ENCODE results near the gene ASIC3.

Gene ASIC3

GRCh38 chr7:151100921-151101320 is 52.6 kb downstream of the ASIC3 start:
- Histone ChIP-seq H3K4me1 (ENCODE audit: control insufficient read depth, insufficient read depth, low read length, unreplicated experiment) (peaks cover 8% of the 10 kb centered on the region), H3K79me2 (ENCODE audit: control insufficient read depth, insufficient read depth, low read length, unreplicated experiment) (peaks cover 32% of the 10 kb centered on the region), H3K36me3 (ENCODE audit: insufficient read depth, low read length) (no peaks in the 10 kb centered on the region), H3K27me3 (ENCODE audit: insufficient read depth, low read length) (no peaks in the 10 kb centered on the region), H2AFZ (ENCODE audit: low read length, unreplicated experiment) (no peak overlapping the region), H3K27ac (ENCODE audit: low read depth, low read length) (no peak overlapping the region), H3K4me3 (ENCODE audit: low read depth, low read length) (no peak overlapping the region)

- Histone ChIP-seq H3K27ac (ENCODE audit: low read depth, low read length) (no peak overlapping the region), H3K4me3 (ENCODE audit: low read depth, low read length) (no peak overlapping the region), H3K27me3 (ENCODE audit: insufficient read depth, low read length) (no peaks in the 10 kb centered on the region), H2AFZ (ENCODE audit: low read length, unreplicated experiment) (no peak overlapping the region), H3K36me3 (ENCODE audit: insufficient read depth, low read length) (no peaks in the 10 kb centered on the region), H3K4me1 (ENCODE audit: control insufficient read depth, insufficient read depth, low read length, unreplicated experiment) (peaks cover 6% of the 10 kb centered on the region), H3K79me2 (ENCODE audit: control insufficient read depth, insufficient read depth, low read length, unreplicated experiment) (peaks cover 25% of the 10 kb centered on the region)
These were observed 53.5 kb downstream of the ASIC3 start for GRCh38 chr7:151101621-151102396.

Measured in ACC112 (cell line).